HL-60 (cell line): ENCODE data around the gene CHST11.

Source experiments
- DNase-seq, 2 experiments: peaks; one replicate each; pipeline ENCODE4 v3.0.0-alpha.2; 2010 to 2020; ENCODE audit warnings: low read depth in 1 of 2, low spot score in 1 of 2
- H3K27ac ChIP-seq: fragments of 250-450 bp; sonication (Bioruptor Pico); replicated peaks from 2 replicates; pipeline ENCODE4 v1.5.1; 2020; ENCODE audit warnings: mild to moderate bottlenecking, moderate library complexity
- H3K27me3 ChIP-seq: fragments of 250-450 bp; sonication (Bioruptor Pico); 2 replicates; pipeline ENCODE4 v1.5.1; 2021; ENCODE audit warnings: mild to moderate bottlenecking, moderate library complexity; ENCODE audit not compliant: insufficient read depth, poor library complexity, severe bottlenecking
- H3K4me3 ChIP-seq: replicated peaks from 2 replicates; pipeline ENCODE4 v1.5.1; 2011; ENCODE audit warnings: mild to moderate bottlenecking, control low read depth, low read length; ENCODE audit not compliant: insufficient read depth
- GABPA ChIP-seq: IDR thresholded peaks from 2 replicates; pipeline ENCODE4 v1.6.1; 2012; ENCODE audit warnings: low read depth
- POLR2AphosphoS5 ChIP-seq: IDR thresholded peaks from 2 replicates; pipeline ENCODE4 v1.6.1; 2012; ENCODE audit warnings: low read depth
- SPI1 ChIP-seq: IDR thresholded peaks from 2 replicates; pipeline ENCODE4 v1.6.1; 2012; ENCODE audit warnings: low read depth, mild to moderate bottlenecking, borderline replicate concordance
- TF ChIP-seq, protein P1 (sequence below): IDR thresholded peaks from one replicate; pipeline ENCODE4 v1.5.1; 2011; ENCODE audit warnings: low read length, control low read depth, inconsistent platforms; ENCODE audit not compliant: insufficient read depth
- TF ChIP-seq, protein P2 (sequence below): IDR thresholded peaks from 2 replicates; pipeline ENCODE4 v1.6.1; 2012; ENCODE audit warnings: low read depth; ENCODE audit not compliant: insufficient replicate concordance

CHST11 gene

GRCh38 chr12:104522985-104523722 is 66.4 kb downstream of the CHST11 start:
- Histone ChIP-seq H3K4me3 (no peak overlapping the region), H3K27me3 (no peaks in the 10 kb centered on the region), H3K27ac (peak overlapping the region; percentile 69)
- DNase-seq: peak in 1 of 2 experiments; percentile 31
- TF ChIP-seq SPI1: peak; percentile 96
- TF ChIP-seq POLR2AphosphoS5: no peak
- TF ChIP-seq, protein P1, sequence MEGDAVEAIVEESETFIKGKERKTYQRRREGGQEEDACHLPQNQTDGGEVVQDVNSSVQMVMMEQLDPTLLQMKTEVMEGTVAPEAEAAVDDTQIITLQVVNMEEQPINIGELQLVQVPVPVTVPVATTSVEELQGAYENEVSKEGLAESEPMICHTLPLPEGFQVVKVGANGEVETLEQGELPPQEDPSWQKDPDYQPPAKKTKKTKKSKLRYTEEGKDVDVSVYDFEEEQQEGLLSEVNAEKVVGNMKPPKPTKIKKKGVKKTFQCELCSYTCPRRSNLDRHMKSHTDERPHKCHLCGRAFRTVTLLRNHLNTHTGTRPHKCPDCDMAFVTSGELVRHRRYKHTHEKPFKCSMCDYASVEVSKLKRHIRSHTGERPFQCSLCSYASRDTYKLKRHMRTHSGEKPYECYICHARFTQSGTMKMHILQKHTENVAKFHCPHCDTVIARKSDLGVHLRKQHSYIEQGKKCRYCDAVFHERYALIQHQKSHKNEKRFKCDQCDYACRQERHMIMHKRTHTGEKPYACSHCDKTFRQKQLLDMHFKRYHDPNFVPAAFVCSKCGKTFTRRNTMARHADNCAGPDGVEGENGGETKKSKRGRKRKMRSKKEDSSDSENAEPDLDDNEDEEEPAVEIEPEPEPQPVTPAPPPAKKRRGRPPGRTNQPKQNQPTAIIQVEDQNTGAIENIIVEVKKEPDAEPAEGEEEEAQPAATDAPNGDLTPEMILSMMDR: no peak
- no peak for TF ChIP-seq GABPA
- TF ChIP-seq, protein P2, sequence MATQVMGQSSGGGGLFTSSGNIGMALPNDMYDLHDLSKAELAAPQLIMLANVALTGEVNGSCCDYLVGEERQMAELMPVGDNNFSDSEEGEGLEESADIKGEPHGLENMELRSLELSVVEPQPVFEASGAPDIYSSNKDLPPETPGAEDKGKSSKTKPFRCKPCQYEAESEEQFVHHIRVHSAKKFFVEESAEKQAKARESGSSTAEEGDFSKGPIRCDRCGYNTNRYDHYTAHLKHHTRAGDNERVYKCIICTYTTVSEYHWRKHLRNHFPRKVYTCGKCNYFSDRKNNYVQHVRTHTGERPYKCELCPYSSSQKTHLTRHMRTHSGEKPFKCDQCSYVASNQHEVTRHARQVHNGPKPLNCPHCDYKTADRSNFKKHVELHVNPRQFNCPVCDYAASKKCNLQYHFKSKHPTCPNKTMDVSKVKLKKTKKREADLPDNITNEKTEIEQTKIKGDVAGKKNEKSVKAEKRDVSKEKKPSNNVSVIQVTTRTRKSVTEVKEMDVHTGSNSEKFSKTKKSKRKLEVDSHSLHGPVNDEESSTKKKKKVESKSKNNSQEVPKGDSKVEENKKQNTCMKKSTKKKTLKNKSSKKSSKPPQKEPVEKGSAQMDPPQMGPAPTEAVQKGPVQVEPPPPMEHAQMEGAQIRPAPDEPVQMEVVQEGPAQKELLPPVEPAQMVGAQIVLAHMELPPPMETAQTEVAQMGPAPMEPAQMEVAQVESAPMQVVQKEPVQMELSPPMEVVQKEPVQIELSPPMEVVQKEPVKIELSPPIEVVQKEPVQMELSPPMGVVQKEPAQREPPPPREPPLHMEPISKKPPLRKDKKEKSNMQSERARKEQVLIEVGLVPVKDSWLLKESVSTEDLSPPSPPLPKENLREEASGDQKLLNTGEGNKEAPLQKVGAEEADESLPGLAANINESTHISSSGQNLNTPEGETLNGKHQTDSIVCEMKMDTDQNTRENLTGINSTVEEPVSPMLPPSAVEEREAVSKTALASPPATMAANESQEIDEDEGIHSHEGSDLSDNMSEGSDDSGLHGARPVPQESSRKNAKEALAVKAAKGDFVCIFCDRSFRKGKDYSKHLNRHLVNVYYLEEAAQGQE: no peak

DNA sequence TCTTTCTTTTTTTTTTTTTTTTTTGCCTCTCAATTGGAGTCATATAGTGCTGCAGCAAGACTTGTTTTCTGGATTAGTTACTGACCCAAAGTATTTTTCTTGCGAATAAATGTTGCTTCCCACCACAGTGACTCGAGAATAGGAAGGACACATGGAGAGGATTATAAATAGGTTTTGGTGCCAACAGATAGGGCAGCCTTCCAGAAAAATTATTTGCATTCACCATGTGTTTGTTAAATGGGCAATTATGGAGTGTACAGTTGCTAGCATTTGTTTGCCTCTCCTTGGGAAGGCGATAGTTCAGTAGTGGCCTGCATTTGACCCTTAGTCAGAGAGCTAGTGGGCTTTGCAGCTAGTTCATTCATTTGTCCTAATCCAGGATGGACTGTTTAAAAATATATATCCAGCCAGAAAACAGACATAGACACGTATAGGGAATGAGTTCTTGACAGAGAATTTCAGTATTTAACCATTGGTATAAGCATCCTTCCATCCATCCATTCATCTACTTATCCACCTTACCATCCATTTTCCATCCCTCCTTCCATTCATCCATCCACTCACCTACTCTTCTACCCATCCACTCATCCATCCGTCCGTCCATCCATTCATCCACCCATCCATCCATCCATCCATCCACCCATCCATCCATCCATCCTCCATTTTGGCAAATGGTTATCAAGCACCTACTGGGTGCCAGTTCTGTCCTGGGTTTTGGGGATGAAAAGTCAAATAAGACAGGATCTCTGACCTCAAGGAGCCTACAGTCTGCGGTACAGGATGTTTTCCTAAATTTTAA is 67.5 kb downstream of the CHST11 start:
- no peaks in the 10 kb centered on the region for H3K27me3 ChIP-seq
- DNase-seq: no peak
- TF ChIP-seq, protein P1: no peak
- no peak for TF ChIP-seq GABPA
- TF ChIP-seq, protein P2: no peak
- TF ChIP-seq SPI1: no peak
- TF ChIP-seq POLR2AphosphoS5: no peak
- H3K4me3 ChIP-seq: no peak overlapping the region
- peak overlapping the region; percentile 69 for H3K27ac ChIP-seq

DNA sequence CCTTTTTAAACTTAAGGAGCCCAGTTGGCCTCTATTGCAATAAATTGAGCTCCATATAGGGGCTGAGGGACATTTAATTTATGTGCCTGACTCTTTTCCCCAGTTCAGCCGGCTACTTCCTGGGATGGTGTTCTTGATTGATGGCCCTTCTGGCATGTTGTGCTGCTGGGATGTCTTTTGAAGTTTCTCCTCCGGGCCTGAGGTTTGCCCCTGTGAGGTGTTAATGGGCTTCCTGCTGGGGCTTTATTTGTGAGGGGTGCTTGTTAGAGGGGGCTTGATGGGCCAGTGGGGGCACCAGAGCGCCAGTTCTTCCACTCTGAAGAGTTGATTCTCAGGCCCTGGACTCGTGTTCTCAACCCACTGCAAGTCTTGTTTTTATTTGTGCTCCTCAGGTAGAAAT is 69.6 kb downstream of the CHST11 start:
- Histone ChIP-seq H3K27me3 (no peaks in the 10 kb centered on the region), H3K4me3 (no peak overlapping the region), H3K27ac (no peak overlapping the region)
- no peak for TF ChIP-seq SPI1
- TF ChIP-seq POLR2AphosphoS5: no peak
- TF ChIP-seq, protein P2: no peak
- TF ChIP-seq, protein P1: no peak
- no peak for TF ChIP-seq GABPA
- no peak for DNase-seq
